GM12873 (cell line): ENCODE results near the gene IL17C.

ENCODE experiments used
- TF ChIP-seq, protein P1 (sequence below): IDR thresholded peaks from 2 replicates; pipeline ENCODE4 v1.5.1; 2012; ENCODE audit warnings: low read depth, mild to moderate bottlenecking, moderate library complexity, low read length, control low read depth; ENCODE audit not compliant: insufficient read depth; ENCODE audit errors: missing control alignments

IL17C gene

GRCh38 chr16:88638323-88639230 lies at the start of gene IL17C:
IL17C (plus strand) TSS chr16:88638572; CDS start chr16:88638642, 70 bp downstream.
- TF ChIP-seq, protein P1, sequence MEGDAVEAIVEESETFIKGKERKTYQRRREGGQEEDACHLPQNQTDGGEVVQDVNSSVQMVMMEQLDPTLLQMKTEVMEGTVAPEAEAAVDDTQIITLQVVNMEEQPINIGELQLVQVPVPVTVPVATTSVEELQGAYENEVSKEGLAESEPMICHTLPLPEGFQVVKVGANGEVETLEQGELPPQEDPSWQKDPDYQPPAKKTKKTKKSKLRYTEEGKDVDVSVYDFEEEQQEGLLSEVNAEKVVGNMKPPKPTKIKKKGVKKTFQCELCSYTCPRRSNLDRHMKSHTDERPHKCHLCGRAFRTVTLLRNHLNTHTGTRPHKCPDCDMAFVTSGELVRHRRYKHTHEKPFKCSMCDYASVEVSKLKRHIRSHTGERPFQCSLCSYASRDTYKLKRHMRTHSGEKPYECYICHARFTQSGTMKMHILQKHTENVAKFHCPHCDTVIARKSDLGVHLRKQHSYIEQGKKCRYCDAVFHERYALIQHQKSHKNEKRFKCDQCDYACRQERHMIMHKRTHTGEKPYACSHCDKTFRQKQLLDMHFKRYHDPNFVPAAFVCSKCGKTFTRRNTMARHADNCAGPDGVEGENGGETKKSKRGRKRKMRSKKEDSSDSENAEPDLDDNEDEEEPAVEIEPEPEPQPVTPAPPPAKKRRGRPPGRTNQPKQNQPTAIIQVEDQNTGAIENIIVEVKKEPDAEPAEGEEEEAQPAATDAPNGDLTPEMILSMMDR: no peak

GRCh38 chr16:88588754-88589153 lies 49.6 kb upstream of the IL17C start:
- TF ChIP-seq, protein P1: no peak

DNA sequence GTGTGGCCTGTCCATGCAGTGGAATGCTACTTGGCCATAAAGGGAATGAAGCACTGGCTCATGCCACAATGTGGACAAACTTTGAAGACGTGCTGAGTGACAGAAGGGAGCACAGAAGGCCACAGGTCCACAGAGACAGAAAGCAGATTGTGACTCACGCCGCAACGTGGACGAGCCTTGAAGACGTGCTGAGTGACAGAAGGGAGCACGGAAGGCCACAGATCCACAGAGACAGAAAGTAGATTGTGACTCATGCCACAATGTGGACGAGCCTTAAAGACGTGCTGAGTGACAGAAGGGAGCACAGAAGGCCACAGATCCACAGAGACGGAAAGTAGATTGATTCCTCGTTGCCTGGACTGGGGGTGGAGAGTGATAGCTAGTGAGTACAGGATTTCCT lies 48.9 kb upstream of the IL17C start:
- TF ChIP-seq, protein P1: no peak

- TF ChIP-seq, protein P1: no peak
Observed at GRCh38 chr16:88591577-88592021, 46.8 kb upstream of the IL17C start.

- TF ChIP-seq, protein P1: no peak
Observed at GRCh38 chr16:88593061-88593460, 45.3 kb upstream of the IL17C start.

DNA sequence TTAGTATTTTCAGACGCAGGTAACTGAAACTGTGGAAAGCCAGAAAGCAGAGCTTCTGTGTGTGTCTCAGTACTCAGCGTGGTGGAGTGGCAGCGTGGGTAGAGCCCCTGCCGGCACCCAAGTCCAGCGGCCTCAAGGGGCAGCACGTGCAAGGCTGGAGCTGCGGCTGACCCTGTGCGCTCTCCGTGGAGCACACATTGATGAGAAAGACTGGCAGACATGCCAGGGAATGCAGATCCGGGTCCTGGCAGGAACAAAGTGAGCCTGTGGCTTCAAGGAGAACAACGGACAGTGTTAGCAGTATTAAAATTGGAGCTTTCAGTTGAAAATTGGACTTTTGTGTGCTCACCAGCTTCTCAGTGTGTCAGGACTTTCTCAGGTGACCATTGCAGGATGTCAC lies 44.9 kb upstream of the IL17C start:
- TF ChIP-seq, protein P1: no peak

DNA sequence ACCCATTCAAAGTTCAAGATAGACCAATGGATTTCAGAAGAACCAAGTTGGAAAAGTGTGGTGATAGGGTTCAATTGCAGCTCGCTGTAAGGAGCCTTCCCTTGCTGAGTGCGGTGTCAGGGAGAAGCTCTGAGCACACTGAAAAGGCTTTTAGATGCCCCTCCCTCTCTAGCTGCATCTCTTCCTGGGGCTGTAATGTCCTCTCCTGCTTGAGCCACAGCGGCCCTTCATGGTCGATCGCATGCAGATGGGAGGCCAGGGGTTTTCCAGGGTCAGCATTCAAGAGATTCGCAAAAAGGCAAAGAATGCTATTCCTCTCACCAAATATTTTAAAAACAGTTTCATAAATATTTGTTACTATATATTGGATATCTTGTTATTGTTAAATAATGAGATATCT lies 44.5 kb upstream of the IL17C start:
- TF ChIP-seq, protein P1: no peak
